GM12878 (cell line): Measurements from ENCODE around the gene CAPN14. TPM values are rescaled to one million over a fixed set of nuclear protein-coding genes. Genes with fewer than 3 reads are reported as not detected.

ENCODE experiments used
- ATAC-seq: fragments of 200-7000 bp; cut with Tn5 transposase; 3 replicates; pipeline ENCODE4 v1.9.1; 2020; ENCODE audit warnings: mild to moderate bottlenecking, moderate library complexity
- BruUV-seq: library from RNA; stranded (reverse); fragments of 400-500 nt; replicated peaks from 2 replicates; lab custom pipeline; 2021; lab: Mats Ljungman, UMichigan
- CTCF ChIA-PET: fragments of 300-600 bp; sonication (Branson Sonifier 250); formaldehyde crosslinking; extraction: SDS; loops from one replicate; lab custom pipeline; 2021; ENCODE audit warnings: inconsistent platforms; lab: Yijun Ruan, JAX
- POLR2A ChIA-PET: fragments of 350-600 bp; formaldehyde crosslinking; extraction: SDS; loops from one replicate; lab custom pipeline; 2021; ENCODE audit warnings: inconsistent platforms; lab: Charles Lee
- RAD21 ChIA-PET: fragments of 300-600 bp; sonication (Branson Sonifier 250); formaldehyde crosslinking; loops from one replicate; lab custom pipeline; 2023; ENCODE audit warnings: antibody characterized with exemption; ENCODE audit not compliant: unreplicated experiment; lab: Charles Lee
- SMC1A ChIA-PET: fragments of 300-600 bp; sonication (Branson Sonifier 250); formaldehyde crosslinking; loops from one replicate; lab custom pipeline; 2023; ENCODE audit not compliant: unreplicated experiment, uncharacterized antibody; lab: Charles Lee
- DNase-seq: peaks from one replicate; pipeline ENCODE4 v3.0.0-alpha.2; 2011; ENCODE audit warnings: low read depth, low spot score
- FAIRE-seq: peaks from 3 replicates; lab custom pipeline; 2011; peaks lifted over from hg19 to GRCh38; lab: Jason Lieb, UNC
- H2AFZ ChIP-seq: 2 replicates; pipeline ENCODE4 v1.6.0; 2011; ENCODE audit warnings: low read depth, low read length, control low read depth; ENCODE audit not compliant: control insufficient read depth
- H3K27ac ChIP-seq: 2 replicates; pipeline ENCODE4 v1.5.1; 2011; ENCODE audit warnings: control low read depth; ENCODE audit not compliant: control insufficient read depth, insufficient read depth
- H3K27me3 ChIP-seq, 2 experiments: replicated peaks in 1 of 2; 2 replicates each; pipeline versions ENCODE4 v1.6.0 to v1.6.1; 2011; ENCODE audit warnings: low read length in 1 of 2; ENCODE audit not compliant: control insufficient read depth in 2 of 2, insufficient read depth in 2 of 2
- H3K36me3 ChIP-seq, 2 experiments: 2 replicates each; pipeline ENCODE4 v1.5.1; 2011; ENCODE audit warnings: low read length in 1 of 2; ENCODE audit not compliant: control insufficient read depth in 2 of 2, insufficient read depth in 2 of 2
- H3K4me1 ChIP-seq: 2 replicates; pipeline ENCODE4 v1.6.1; 2011; ENCODE audit warnings: mild to moderate bottlenecking, low read length, moderate library complexity, mixed read lengths; ENCODE audit not compliant: control insufficient read depth, insufficient read depth
- H3K4me2 ChIP-seq: 2 replicates; pipeline ENCODE4 v1.6.0; 2011; ENCODE audit warnings: control low read depth; ENCODE audit not compliant: control insufficient read depth, insufficient read depth
- H3K4me3 ChIP-seq: fragments of 200-600 bp; sonication (generic); 2 replicates; pipeline ENCODE4 v1.5.1; 2016
- H3K79me2 ChIP-seq: 2 replicates; pipeline ENCODE4 v1.6.0; 2011; ENCODE audit warnings: low read length; ENCODE audit not compliant: control insufficient read depth, insufficient read depth
- H3K9ac ChIP-seq: 2 replicates; pipeline ENCODE4 v1.8.0; 2011; ENCODE audit warnings: low read length, control low read depth, mixed read lengths; ENCODE audit not compliant: control insufficient read depth, insufficient read depth
- H3K9me3 ChIP-seq: replicated peaks from 3 replicates; pipeline ENCODE4 v1.5.1; 2011; ENCODE audit warnings: mild to moderate bottlenecking, low read length; ENCODE audit not compliant: control insufficient read depth, insufficient read depth
- H4K20me1 ChIP-seq: 2 replicates; pipeline ENCODE4 v1.6.0; 2011; ENCODE audit not compliant: control insufficient read depth, insufficient read depth
- BRCA1 ChIP-seq: IDR thresholded peaks from 2 replicates; pipeline ENCODE4 v1.6.1; 2011; ENCODE audit warnings: low read depth, low read length, improper control_type of control experiment
- GATAD2B ChIP-seq: fragments of 450-650 bp; conservative IDR thresholded peaks from 2 replicates; pipeline ENCODE4 v1.6.1; 2017; ENCODE audit warnings: low read depth, mild to moderate bottlenecking, moderate library complexity
- HDGF ChIP-seq: fragments of 450-650 bp; IDR thresholded peaks from 2 replicates; pipeline ENCODE4 v1.6.1; 2016; ENCODE audit warnings: antibody characterized with exemption
- IKZF1 ChIP-seq: fragments of 450-650 bp; conservative IDR thresholded peaks from 2 replicates; pipeline ENCODE4 v1.6.1; 2017; ENCODE audit warnings: antibody characterized with exemption, mild to moderate bottlenecking
- MTA2 ChIP-seq: fragments of 450-650 bp; IDR thresholded peaks from 2 replicates; pipeline ENCODE4 v1.6.1; 2016; ENCODE audit warnings: low read depth, mild to moderate bottlenecking, moderate library complexity
- NRF1 ChIP-seq: conservative IDR thresholded peaks from 2 replicates; pipeline ENCODE4 v1.6.1; 2011; ENCODE audit warnings: mild to moderate bottlenecking, low read depth, low read length, improper control_type of control experiment
- PML ChIP-seq: IDR thresholded peaks from 2 replicates; pipeline ENCODE4 v1.6.1; 2012; ENCODE audit warnings: low read length, inconsistent platforms
- TARDBP ChIP-seq: IDR thresholded peaks from 2 replicates; pipeline ENCODE4 v1.6.1; 2016; ENCODE audit warnings: borderline replicate concordance
- ZBTB4 ChIP-seq: fragments of 450-650 bp; formaldehyde crosslinking; IDR thresholded peaks from 2 replicates; pipeline ENCODE4 v1.4.0; 2022; ENCODE audit warnings: mild to moderate bottlenecking, moderate library complexity
- ZBTB40 ChIP-seq: fragments of 450-650 bp; IDR thresholded peaks from 2 replicates; pipeline ENCODE4 v1.6.1; 2016; ENCODE audit warnings: mild to moderate bottlenecking, moderate library complexity, borderline replicate concordance
- ZNF24 ChIP-seq: fragments of 450-650 bp; IDR thresholded peaks from 2 replicates; pipeline ENCODE4 v1.6.1; 2017; ENCODE audit warnings: antibody characterized with exemption, mild to moderate bottlenecking
- WGBS: methylation state at CpG from one replicate; pipeline ENCODE4 v1.1.6; 2016; ENCODE audit warnings: low lambda C conversion rate; ENCODE audit not compliant: insufficient replicate concordance, insufficient coverage; ENCODE audit errors: missing lambda C conversion rate; 5-methylcytosine and 5-hydroxymethylcytosine counted together
- in situ Hi-C: fragments of 300-500 bp; cut with MboI; formaldehyde crosslinking; loops from 9 replicates; pipeline ENCODE4 v1.14.3; 2018; ENCODE audit warnings: mixed read lengths
- intact Hi-C: fragments of 100-400 bp; cut with micrococcal nuclease; formaldehyde crosslinking; loops from one replicate; pipeline ENCODE4 v1.14.2; 2022; ENCODE audit not compliant: unreplicated experiment
- polyA plus RNA-seq, 11 experiments: library from polyadenylated mRNA; depleted of rRNA in 4 of 11; unstranded in 6 of 11; stranded (reverse) in 5 of 11; fragments of >200 nt; fragmentation: Nextera tagmentation in 4 of 11; fragmentation: Illumina TruSeq in 1 of 11; extraction: Ambion mirVana in 4 of 11; extraction: Trizol in 1 of 11; gene quantifications; 1 replicate in 1 of 11; 2 replicates in 10 of 11; pipeline versions ENCODE4 v1.2.1 to v1.2.3, GENCODE V29; 2011 to 2016; ENCODE audit warnings: inconsistent platforms in 2 of 11, missing spikeins in 2 of 11, low read depth in 1 of 11
- total RNA-seq, 4 experiments: library from RNA; depleted of rRNA in 3 of 4; stranded (reverse); fragments of >200 nt in 3 of 4; fragmentation: Illumina TruSeq in 1 of 4; extraction: Trizol in 1 of 4; gene quantifications; 2 replicates each; pipeline versions ENCODE4 v1.2.1 to v1.2.3, GENCODE V29; 2013 to 2021
- TF ChIP-seq, protein P1 (sequence below): fragments of 150-350 bp; IDR thresholded peaks from 2 replicates; pipeline ENCODE4 v1.6.1; 2016; ENCODE audit warnings: low read depth, low read length
- TF ChIP-seq, protein P2 (sequence below): IDR thresholded peaks from 2 replicates; pipeline ENCODE4 v1.6.1; 2012; ENCODE audit warnings: low read depth, low read length, improper control_type of control experiment

The CAPN14 gene
- total and polyA plus RNA-seq, 10 of the 15 experiments (the other 5 are each of a cell fraction or from before 2014, with no cell fraction given): 0.08 to 1.5 (median 1.1) TPM

DNA sequence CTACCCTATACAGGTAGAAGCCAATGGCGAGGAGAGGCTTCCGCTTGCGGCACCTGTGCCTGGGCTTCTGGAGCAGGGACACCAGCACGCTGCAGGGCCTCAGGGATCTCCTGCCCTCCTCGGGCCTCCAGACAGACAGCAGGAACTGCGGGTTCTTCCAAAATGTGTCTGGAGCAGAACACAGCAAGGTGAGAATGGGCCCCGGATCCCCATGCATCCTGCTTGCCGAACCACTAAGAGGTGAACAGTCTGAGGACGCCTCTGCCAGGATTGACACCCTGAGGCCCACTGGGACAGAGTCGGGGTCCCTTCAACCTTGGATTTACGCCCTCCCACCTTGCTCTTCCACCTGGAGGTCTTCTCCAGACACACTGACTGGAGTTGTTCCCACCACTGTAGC lies 25.4 kb downstream of the CAPN14 start (continued):
- TF ChIP-seq MTA2 (no peak), HDGF (no peak), BRCA1 (no peak), ZNF24 (no peak)
- TF ChIP-seq, protein P1, sequence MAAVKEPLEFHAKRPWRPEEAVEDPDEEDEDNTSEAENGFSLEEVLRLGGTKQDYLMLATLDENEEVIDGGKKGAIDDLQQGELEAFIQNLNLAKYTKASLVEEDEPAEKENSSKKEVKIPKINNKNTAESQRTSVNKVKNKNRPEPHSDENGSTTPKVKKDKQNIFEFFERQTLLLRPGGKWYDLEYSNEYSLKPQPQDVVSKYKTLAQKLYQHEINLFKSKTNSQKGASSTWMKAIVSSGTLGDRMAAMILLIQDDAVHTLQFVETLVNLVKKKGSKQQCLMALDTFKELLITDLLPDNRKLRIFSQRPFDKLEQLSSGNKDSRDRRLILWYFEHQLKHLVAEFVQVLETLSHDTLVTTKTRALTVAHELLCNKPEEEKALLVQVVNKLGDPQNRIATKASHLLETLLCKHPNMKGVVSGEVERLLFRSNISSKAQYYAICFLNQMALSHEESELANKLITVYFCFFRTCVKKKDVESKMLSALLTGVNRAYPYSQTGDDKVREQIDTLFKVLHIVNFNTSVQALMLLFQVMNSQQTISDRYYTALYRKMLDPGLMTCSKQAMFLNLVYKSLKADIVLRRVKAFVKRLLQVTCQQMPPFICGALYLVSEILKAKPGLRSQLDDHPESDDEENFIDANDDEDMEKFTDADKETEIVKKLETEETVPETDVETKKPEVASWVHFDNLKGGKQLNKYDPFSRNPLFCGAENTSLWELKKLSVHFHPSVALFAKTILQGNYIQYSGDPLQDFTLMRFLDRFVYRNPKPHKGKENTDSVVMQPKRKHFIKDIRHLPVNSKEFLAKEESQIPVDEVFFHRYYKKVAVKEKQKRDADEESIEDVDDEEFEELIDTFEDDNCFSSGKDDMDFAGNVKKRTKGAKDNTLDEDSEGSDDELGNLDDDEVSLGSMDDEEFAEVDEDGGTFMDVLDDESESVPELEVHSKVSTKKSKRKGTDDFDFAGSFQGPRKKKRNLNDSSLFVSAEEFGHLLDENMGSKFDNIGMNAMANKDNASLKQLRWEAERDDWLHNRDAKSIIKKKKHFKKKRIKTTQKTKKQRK: no peak

- in situ Hi-C loops (no loop called here), intact Hi-C loops (no loop called here)
- H3K36me3 ChIP-seq: no peaks in the 10 kb centered on the region; a peak in 1 of 4 replicates
- 22% methylated on average over 1 of the region's 1 CpG for WGBS
- RAD21 ChIA-PET: no interaction called here
- DNase-seq (no peak), ATAC-seq (no peak), FAIRE-seq (no peak)
- H3K4me2 ChIP-seq: no peak overlapping the region
- no peak overlapping the region for H3K9ac ChIP-seq
- POLR2A ChIA-PET: interaction anchor here (0.6 kb wide), 1 partner anchor 1196 kb away, joined by 3 read pairs; no protein-coding TSS in a partner anchor
- no peak overlapping the region for H3K27ac ChIP-seq
- H4K20me1 ChIP-seq: no peaks in the 10 kb centered on the region
- no peaks in the 10 kb centered on the region for H3K79me2 ChIP-seq
- H3K4me3 ChIP-seq: no peak overlapping the region
- no peak overlapping the region for H2AFZ ChIP-seq
- no peaks in the 10 kb centered on the region for H3K4me1 ChIP-seq
- no peaks in the 10 kb centered on the region for H3K27me3 ChIP-seq
- BruUV-seq: no TSS peak
- SMC1A ChIA-PET: interaction anchor here (2.9 kb wide), 1 partner anchor 20 kb away, joined by 9 read pairs; no protein-coding TSS in a partner anchor
- no peaks in the 10 kb centered on the region for H3K9me3 ChIP-seq
- CTCF ChIA-PET: interaction anchor here (1.0 to 1.4 kb wide), 4 partner anchors 19 to 327 kb away, joined by 3 to 6 read pairs (median 4); no protein-coding TSS in a partner anchor
- TF ChIP-seq ZBTB40 (no peak), NRF1 (no peak), IKZF1 (no peak), GATAD2B (no peak), ZBTB4 (CRISPR knock-in tag) (no peak), TARDBP (no peak), PML (no peak)
- TF ChIP-seq, protein P2, sequence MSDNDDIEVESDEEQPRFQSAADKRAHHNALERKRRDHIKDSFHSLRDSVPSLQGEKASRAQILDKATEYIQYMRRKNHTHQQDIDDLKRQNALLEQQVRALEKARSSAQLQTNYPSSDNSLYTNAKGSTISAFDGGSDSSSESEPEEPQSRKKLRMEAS: no peak
Measured at GRCh38 chr2:31190188-31190587, 27.1 kb downstream of the CAPN14 start.
